ENCODE measurements around the gene COQ10B.

The COQ10B gene

GRCh38 chr2:197513915-197514314 is 60.6 kb downstream of the COQ10B start:
- TF ChIP-seq CTCF (IDR thresholded peaks at IDR 0.05) = no peak

- TF ChIP-seq CTCF (IDR thresholded peaks at IDR 0.05) = no peak
Observed at GRCh38 chr2:197514754-197515153, 61.4 kb downstream of the COQ10B start.

GRCh38 chr2:197515315-197515738 is 62.0 kb downstream of the COQ10B start:
- no peak for TF ChIP-seq CTCF (IDR thresholded peaks at IDR 0.05)

- TF ChIP-seq CTCF (IDR thresholded peaks at IDR 0.05) = no peak
Observed at GRCh38 chr2:197515739-197516392, 62.5 kb downstream of the COQ10B start, which contains the start of gene MOB4. Gene MOB4, plus strand, starts transcription at chr2:197516066. Its CDS starts 21 bp downstream, at chr2:197516087.

GRCh38 chr2:197516393-197516761 is 63.0 kb downstream of the COQ10B start:
- TF ChIP-seq CTCF (IDR thresholded peaks at IDR 0.05) = no peak

- no peak for TF ChIP-seq CTCF (IDR thresholded peaks at IDR 0.05)
Observed at GRCh38 chr2:197517150-197517549, 63.8 kb downstream of the COQ10B start.
